Measurements from ENCODE around the gene MYH16.

DNA sequence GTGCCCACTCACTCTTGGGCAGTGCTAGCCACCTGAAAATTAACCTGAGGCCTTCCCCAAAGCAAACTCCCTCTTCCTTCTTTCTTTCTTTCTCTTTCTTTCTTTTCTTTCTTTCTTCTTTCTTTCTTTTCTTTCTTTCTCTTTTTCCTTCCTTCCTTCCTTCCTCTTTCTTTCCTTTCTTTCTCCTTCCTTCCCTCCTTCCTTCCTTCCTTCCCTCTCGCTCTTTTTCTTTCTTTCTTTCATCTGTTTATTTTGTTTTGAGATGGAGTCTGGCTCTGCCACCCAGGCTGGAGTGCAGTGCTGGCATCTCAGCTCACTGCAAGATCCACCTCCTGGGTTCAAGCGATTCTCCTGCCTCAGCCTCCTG is 47.8 kb upstream of the MYH16 start:
- TF ChIP-seq POLR2AphosphoS5 (IDR thresholded peaks at IDR 0.05; ENCODE audit: low read depth, low read length) (no peak), POLR2A (IDR thresholded peaks at IDR 0.05; ENCODE audit: borderline replicate concordance, extremely low read depth, insufficient read depth, insufficient read length) (no peak), JUND (IDR thresholded peaks at IDR 0.05) (no peak), ZNF274 (IDR thresholded peaks at IDR 0.05; ENCODE audit: low read depth, low read length) (no peak), EZH2 (IDR thresholded peaks at IDR 0.05) (no peak)
- TF ChIP-seq, protein P1, sequence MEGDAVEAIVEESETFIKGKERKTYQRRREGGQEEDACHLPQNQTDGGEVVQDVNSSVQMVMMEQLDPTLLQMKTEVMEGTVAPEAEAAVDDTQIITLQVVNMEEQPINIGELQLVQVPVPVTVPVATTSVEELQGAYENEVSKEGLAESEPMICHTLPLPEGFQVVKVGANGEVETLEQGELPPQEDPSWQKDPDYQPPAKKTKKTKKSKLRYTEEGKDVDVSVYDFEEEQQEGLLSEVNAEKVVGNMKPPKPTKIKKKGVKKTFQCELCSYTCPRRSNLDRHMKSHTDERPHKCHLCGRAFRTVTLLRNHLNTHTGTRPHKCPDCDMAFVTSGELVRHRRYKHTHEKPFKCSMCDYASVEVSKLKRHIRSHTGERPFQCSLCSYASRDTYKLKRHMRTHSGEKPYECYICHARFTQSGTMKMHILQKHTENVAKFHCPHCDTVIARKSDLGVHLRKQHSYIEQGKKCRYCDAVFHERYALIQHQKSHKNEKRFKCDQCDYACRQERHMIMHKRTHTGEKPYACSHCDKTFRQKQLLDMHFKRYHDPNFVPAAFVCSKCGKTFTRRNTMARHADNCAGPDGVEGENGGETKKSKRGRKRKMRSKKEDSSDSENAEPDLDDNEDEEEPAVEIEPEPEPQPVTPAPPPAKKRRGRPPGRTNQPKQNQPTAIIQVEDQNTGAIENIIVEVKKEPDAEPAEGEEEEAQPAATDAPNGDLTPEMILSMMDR (IDR thresholded peaks at IDR 0.05 in 2 of 3, conservative IDR thresholded peaks at IDR 0.05 in 1 of 3; ENCODE audit: borderline replicate concordance in 1 of 3, insufficient read depth in 1 of 3, low read depth in 2 of 3, low read length in 2 of 3): no peak
- TF ChIP-seq, protein P2, sequence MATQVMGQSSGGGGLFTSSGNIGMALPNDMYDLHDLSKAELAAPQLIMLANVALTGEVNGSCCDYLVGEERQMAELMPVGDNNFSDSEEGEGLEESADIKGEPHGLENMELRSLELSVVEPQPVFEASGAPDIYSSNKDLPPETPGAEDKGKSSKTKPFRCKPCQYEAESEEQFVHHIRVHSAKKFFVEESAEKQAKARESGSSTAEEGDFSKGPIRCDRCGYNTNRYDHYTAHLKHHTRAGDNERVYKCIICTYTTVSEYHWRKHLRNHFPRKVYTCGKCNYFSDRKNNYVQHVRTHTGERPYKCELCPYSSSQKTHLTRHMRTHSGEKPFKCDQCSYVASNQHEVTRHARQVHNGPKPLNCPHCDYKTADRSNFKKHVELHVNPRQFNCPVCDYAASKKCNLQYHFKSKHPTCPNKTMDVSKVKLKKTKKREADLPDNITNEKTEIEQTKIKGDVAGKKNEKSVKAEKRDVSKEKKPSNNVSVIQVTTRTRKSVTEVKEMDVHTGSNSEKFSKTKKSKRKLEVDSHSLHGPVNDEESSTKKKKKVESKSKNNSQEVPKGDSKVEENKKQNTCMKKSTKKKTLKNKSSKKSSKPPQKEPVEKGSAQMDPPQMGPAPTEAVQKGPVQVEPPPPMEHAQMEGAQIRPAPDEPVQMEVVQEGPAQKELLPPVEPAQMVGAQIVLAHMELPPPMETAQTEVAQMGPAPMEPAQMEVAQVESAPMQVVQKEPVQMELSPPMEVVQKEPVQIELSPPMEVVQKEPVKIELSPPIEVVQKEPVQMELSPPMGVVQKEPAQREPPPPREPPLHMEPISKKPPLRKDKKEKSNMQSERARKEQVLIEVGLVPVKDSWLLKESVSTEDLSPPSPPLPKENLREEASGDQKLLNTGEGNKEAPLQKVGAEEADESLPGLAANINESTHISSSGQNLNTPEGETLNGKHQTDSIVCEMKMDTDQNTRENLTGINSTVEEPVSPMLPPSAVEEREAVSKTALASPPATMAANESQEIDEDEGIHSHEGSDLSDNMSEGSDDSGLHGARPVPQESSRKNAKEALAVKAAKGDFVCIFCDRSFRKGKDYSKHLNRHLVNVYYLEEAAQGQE (IDR thresholded peaks at IDR 0.05; ENCODE audit: low read depth): no peak
- TF ChIP-seq, protein P3, sequence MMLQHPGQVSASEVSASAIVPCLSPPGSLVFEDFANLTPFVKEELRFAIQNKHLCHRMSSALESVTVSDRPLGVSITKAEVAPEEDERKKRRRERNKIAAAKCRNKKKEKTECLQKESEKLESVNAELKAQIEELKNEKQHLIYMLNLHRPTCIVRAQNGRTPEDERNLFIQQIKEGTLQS (IDR thresholded peaks at IDR 0.05): no peak

Measured in HCT116 (cell line).